Stimulated activated naive CD4-positive, alpha-beta T cell (primary cell): Measurements from ENCODE around the gene NSUN5.
"Not testable (repeated sequence)": the region's sequence is repeated elsewhere in the genome, so short reads cannot be mapped to it uniquely, and the experiment has no call there.

ENCODE experiments used
- DNase-seq, 6 experiments: peaks; one replicate each; lab custom pipeline; 2025; lab: John Stamatoyannopoulos, UW

The NSUN5 gene

DNA sequence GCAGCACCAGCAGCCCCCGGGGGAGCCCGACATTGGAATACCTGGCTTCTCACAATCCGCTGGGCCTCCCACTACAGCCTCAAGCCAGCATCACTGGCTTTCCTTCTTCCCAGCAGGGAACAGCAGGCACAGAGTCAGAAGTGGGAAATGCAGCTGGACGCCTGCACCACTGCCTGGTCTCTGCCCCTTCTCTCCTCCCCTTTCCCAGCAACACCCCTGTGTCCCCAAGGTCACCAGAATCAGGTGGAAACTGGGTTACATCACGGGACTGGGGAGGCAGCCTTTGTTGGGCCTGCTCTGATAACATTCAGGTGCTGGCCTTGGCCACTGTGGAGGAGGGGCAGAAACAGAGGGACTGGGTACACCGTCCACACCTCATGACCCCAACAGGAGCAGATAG lies 16.8 kb upstream of the NSUN5 start:
- DNase-seq = not testable (repeated sequence)

DNA sequence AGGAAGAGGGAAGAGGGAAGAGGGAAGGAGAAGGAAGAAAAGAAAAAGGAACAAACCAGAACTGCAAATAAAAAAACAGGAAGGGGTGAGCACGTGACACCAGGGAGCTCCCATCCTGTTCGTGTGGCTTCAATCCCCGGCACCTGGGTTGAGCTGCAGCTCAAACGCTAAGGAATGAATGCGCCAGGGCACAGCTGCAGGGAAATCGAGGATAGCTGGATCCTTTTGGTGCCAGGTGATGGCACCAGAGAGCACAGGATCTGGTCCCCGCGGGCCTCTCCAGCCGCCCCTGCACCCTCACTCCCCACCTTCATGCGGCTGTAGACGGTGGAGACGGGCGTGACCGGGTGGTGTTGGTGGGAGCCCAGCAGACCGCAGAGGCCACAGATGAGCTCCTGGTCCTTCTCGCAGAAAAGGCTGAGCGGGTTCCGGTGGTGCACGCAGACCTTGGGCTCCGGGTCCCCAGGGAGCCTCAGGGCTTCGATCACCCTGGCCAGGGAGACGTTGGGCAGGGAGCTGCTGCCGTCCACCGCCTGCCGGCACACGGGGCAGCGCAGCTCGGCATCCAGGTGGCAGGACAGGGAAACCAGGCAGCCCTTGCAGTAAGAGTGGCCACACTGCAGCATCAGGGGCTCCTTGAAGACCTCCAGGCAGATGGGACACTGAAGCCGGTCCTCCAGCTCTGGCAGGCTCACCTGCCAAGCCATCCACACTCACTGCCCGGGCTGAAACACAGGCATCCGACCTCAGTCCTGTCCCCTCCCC lies 15.6 kb upstream of the NSUN5 start:
- DNase-seq = peak; percentile 3 to 55 (median 23)

DNA sequence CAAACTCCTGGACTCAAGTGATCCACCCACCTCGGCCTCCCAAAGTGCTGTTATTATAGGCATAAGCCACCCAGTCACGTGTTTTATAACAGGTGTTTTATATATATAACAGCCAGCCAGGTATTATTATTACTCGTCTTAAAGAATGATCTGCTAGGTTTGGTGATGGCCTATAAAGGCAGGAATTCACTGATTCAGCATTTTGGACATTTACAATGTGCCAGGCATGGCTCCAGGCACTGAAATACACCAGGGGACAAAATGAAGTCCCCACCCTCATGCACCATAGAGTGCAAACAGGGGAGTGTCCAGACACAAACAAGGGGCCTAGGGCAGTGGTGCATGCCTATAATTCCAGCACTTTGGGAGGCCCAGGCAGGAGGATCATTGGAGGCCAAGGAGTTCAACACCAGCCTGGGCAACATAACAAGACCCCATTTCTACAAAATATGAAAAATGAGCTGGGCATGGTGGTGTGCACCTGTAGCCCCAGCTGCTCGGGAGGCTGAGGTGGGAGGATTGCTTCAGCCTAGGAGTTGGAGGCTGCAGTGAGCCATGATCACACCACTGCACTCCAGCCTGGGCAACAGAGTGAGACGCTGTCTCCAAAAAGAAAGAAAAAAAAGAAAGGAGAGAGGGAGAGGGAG lies 14.9 kb upstream of the NSUN5 start:
- DNase-seq = not testable (repeated sequence)

DNA sequence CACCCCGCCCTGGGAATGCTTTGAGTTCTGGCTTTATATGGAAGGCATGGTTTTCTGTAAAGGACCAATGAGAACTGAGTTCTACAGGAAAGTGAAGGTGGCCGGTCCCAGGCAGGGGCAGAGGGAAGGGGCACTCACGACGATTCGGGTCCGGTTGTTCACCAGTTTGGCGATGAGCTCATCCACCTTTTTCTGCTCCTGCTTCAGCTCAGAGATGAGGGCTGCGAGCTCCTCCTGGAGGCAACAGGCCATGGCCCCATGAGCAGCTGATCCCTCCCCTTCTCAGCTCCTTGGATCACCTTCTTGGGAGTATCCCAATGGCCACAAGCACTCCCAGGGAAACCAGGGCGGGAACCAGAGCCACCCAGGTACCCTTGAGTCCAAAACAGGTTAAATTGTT lies 11.4 kb upstream of the NSUN5 start:
- not testable (repeated sequence) for DNase-seq

DNA sequence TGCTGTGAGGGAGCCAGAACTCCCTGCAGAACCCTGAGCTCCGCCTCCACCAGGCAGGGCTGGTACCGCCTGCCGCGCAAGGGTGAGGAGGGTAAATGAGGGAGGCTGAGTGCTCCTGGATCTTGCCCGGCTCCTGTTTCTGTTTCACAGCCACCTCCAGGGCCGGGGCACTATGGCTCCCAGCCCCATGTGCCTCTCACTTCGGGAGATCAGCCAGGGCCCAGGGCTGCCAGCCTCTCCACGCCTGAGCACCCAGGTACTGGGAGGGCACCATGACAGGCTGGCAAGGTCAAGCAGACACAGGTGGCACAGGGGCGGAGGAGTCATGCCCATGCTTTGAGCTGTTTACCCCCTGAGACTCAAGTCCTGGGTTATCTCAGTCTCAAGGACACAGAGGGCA lies 10.9 kb upstream of the NSUN5 start:
- DNase-seq = not testable (repeated sequence)

DNA sequence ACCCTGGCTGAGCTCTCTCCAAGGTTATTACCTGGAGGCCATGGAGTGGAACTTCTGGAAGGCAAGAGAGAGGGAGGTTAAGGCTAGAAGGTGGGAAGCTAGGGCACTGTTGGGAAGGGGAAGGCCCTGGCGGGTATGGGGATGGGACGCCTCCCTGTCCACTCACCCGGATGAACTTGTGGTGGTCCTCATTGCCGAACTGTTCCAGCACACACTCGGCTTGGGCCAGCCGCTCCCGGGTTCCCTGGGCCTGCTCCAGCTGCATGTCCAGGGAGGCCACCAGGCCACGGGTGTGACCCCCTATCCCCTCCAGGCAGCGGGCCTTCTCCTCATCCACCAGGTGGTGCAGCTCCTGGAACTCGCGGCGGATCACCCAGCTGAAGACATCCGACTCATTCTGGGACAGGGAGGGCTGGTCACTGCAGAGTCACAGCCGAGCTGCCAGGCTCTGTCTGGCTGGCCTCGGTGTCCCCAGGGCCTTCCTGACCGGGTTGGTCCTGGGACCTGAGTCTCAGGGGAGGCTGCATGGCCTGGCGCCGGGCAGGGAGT lies 10.1 kb upstream of the NSUN5 start:
- DNase-seq = not testable (repeated sequence)

DNA sequence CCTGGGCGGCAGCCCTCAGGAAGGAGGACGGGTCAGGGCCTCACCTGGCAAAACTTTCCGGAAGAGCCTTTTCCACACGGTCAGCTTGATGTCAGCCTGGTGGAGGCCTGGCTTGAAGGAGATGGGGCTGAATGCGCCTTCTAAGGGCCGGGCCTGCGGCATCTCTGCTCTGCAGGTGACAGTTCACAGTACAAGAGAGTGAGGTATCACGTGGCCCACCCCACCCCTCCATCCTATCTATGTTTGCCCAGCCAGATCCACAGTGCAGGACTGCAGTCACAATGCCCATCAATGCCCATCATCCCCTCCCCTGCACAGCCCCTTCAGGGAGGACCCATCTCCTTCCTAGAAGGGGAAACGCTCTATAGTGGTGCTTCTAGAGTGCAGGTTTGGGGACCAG lies 7.9 kb upstream of the NSUN5 start:
- no peak for DNase-seq

DNA sequence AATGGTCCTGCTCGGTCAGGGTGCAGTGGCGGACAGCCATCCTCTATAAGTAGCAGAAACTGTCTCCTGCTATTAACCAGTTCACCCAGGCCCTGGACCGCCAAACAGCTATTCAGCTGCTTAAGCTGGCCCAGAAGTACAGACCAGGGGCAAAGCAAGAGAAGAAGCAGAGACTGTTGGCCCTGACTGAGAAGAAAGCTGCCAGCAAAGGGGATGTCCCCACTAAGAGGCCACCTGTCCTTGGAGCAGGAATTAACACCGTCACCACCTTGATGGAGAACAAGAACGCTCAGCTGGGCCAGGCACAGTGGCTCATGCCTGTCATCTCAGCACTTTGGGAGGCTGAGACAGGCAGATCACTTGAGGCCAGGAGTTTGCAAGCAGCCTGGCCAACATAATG lies 5.6 kb upstream of the NSUN5 start:
- DNase-seq = no peak

DNA sequence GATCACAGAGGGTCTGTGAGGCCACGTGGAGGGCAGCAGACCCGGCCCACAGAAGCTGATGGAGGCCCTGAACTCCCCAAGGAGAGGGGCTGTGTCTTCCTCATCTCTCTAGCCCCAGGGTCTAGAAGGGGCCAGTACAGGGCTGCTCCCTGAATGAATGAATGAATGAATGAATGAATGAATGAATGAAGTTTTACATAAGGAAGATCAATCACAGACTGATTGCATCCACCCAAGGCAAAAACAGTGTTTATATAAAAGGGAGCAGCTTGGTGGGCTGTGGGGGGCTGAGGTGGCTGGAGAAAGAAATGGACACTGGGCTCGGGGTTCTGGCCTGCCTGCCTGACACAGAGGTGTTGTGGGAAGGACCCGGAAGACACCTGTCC lies 4.9 kb upstream of the NSUN5 start:
- DNase-seq = no peak

DNA sequence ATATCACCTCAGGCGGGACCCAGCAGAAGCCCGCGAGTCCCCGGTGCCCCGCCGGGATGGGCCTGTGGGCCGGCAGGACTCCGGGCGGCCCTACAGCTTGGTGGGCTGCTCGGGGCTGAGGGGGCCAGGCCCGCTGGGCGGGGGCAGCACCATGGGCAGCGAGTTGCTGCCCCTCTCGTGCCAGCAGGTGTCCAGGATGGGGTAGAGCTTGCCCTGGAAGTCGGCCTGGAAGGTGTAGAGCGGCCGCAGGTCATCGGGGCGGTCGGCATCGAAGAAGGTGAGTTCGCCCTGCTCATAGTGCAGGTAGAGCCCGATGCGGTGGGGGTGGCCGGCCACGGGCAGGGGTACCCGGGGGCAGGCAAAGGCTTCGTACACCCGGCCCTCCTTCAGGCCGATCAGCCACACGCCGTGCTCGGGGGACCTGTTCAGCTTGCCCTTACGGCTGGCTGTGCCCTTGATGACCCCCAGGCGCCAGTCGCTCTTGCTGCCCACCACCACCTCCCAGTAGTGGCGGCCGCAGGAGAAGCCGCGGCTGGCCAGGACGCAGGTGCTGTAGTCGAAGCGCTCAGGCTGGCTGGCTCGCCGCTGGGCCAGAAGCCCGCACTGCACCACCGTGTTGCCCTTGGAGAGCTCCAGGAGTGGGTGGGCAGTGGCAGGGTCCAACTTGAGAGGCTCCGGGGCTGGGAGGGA lies 4.3 kb upstream of the NSUN5 start:
- no peak for DNase-seq

DNA sequence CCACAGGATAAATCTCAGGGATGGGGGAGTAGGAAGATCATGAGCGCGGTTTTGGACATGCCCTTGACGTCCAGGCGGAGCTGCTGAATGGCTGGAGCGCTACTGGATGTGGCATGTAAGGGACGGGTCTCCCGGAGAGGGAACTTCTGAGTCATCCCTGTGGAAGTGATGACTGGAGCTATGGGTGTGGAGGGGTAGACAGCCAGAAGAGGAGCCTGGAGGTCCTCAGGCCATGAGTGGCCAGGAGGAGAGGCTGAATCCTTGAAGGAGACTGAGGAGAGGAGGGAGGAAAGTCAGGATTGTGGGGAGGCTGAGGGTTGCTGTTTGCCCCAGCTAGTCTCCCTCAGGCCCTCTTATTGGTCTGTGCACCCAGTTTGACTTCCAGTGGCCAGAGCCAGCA lies 2.8 kb upstream of the NSUN5 start:
- not testable (repeated sequence) for DNase-seq

DNA sequence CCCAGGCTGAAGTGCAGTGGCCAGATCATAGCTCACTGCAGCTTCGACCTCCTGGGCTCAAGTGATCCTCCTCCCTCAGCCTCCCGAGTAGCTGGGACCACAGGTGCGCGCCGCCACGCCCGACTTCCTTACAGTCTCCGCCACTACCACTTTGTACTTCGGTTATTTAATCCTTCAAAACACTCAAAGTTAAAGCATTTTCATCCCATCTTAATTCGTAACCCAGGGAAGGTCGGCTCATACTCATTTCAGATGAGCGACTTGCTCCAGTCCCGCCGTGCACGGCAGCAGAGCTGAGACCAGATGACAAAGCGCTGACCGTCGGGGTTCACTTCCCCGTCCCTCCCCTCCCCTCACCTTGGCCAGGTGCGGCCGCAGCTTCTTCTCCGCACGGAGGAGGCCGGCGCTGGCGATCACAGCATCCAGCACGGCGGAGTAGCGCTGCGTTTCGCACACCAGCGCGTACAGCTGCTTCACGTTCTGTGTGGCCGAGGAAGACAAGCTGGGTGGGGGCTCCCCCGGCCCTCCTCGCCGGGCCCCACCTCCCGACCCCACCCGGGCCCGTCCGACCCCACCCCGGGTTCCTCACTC lies 457 bp downstream of the NSUN5 start:
- DNase-seq = no peak

DNA sequence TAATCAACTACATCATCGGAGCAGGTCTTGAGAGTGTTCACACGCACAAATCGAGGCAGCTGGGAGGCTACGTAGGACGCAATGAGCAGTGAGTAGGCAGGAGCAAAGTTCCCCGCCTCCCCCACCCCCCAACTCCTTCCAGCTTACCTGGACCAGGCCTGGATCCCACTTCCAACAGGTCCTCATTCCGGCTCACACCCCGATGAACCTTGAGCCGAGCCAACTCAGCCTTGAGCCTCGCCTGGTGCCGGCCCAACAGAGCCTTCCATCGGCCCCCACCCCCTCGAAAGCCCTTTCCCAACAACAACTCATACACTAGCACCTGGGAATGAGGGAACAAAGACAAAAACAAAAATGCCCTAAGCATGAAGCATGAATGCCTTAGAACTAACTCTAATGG lies 1.2 kb downstream of the NSUN5 start:
- no peak for DNase-seq

DNA sequence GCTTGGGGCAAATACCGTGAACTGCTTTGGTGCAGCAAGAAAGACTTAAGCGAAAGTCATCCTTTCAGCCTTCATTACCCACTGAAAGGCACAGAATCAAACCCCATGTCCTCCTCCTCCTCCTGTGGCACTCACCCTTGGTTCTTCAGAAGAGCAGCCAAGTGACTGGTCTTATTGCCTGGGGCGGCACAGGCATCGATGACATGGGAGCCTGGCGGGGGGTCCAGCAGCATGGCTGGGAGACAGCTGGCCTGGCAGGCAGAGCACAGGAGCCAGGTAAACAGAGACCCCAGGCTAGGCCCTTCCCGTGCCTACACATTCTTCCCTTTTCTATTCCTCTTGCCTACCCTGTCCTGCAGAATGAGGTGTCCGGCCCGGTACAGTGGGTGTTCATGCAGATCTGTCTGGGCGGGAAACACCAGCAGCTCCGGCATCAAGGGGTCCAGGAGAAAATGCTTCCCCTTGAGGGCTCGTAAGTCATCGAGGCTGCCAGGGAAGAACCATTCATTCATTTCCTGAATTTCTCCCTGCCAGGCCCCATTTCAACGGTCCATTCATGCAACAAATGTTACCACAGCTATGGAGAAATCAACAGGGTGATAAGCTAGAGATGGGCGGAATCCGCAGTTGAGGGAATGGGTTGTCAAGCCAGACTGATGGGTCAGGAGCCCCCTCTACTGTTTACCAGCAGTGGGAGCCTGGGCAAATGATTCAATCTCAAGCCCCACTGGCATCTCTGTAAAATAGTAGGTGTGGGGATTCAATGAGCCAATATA lies 3.8 kb downstream of the NSUN5 start:
- not testable (repeated sequence) for DNase-seq

DNA sequence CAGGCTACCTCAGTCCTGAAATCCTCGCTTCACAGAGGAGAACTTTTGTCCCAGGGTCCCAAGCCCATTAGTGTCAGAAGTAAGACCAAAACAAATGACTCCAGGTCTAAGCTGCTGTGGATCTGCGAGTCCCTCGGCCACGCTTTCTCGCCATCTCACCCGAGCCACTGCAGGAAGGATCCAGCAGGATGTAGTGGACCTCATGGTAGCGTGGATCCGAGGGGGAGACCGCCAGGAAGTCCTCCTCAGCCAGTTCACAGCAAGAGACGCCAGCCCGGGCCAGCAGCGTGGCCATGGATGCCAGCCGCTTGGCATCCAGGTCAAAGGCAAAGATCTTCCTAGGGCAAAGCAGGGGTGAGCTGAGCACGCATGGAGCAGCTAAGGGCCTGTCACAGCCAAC lies 4.6 kb downstream of the NSUN5 start:
- DNase-seq = no peak

DNA sequence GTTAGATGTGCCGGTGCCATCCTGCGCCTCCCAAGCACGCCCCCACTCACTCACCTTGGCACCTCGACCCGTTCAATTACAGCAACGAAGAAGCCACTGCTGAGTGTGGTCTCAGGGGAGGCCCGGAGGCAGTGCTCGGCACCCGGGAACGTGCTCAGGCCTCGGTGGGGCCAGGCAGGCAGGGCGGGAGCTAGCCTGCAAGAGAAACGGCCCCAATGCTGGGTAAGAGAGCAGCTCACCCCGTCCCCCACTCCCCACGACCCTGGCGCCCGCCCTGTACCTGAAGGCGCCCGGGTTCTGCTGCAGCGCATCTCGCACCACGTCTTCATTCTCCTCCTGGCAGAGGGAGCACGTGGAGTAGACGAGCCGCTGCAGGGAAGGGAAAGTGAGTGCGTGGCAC lies 5.1 kb downstream of the NSUN5 start:
- DNase-seq = no peak

DNA sequence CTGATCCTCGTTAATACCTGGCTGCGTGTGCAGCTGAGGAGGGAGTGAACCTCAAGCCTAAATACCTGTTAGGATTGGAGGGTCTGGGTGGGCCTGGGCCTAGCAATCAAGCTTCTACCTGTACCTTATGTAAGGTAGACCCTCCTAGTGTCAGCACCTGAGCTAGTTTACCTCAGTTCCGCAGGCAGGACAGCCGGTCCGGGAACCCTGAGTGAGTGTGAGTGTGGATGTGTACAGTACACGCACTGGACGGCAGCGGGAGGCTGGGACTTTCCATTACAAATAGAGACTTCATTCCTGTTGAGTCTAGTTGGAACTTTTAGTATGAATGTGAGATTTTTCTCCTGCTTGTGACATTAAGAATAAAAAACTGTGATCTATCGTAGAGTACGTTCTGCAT lies 5.8 kb downstream of the NSUN5 start:
- DNase-seq = not testable (repeated sequence)

DNA sequence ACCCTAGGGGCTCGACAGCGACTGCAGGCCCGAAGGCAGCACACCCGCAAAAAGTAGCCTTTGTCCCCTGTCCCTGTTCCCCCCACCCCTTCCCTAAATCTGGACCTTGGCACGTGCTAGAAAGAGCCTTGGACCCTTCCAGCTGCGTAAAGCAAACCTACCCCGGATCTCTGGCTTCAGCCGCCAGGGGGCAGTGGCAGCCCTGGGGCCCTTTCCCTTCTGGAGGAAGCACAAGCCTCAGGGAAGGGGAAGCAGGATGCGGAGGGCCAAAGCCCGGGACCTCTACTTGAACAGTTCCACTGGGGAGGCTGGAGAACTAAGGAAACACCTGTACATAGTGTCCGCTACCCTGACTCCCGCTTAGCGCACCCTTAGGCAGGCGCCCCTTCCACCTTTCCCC lies 7.5 kb downstream of the NSUN5 start:
- not testable (repeated sequence) for DNase-seq

DNA sequence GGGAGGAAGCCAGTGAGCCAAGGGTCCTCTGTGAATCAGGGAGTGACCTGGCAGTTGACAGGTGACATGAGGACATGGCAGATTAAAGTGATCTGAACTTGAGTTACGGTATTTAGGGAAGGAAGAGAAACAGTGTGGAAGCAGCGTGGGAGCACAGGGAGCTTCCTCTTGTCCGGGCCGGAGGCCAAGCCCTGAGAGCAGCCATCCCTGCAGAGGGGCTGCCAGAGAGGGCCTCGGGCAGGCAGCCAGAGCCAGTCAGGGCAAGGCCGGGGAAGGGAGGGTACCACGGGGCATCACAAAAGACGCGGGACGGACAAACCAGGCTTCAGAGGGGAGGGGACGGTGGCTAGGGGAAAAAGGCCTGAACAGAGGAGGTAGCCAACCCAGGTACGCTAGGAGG lies 8.8 kb downstream of the NSUN5 start:
- DNase-seq = not testable (repeated sequence)

DNA sequence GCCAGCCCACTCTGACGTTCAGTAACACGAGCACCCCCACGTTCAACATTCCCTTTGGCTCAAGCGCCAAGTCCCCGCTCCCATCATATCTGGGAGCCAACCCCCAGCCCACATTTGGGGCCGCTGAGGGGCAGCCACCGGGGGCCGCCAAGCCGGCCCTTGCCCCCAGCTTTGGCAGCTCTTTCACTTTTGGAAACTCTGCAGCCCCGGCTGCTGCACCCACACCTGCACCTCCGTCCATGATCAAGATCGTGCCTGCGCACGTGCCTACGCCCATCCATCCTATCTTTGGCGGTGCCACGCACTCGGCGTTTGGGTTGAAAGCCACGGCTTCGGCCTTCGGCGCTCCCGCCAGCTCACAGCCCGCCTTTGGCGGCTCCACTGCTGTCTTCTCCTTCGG lies 10.9 kb downstream of the NSUN5 start:
- DNase-seq = not testable (repeated sequence)

DNA sequence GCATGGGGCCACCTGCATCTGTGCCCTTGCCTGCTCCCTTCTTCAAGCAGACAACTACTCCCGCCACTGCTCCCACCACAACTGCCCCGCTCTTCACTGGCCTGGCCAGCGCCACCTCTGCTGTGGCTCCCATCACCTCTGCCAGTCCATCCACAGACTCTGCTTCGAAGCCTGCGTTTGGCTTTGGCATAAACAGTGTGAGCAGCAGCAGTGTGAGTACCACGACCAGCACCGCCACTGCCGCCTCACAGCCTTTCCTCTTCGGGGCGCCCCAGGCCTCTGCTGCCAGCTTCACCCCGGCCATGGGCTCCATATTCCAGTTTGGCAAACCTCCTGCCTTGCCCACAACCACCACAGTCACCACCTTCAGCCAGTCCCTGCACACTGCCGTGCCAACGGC lies 11.4 kb downstream of the NSUN5 start:
- DNase-seq = not testable (repeated sequence)

DNA sequence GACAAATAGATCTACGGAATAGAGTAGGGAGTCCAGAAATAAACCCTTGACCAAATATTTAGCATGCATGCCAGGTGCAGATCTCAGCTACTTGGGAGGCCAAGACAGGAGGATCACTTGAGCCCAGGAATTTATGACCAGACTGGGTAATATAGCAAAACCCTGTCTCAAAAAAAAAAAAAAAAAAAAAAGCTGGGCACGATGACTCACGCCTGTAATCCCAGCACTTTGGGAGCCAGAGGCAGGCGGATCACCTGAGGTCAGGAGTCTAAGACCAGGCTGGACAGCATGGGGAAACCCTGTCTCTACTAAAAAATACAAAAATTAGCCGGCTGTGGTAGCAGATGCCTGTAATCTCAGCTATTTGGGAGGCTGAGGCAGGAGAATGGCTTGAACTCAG lies 31.4 kb downstream of the NSUN5 start:
- not testable (repeated sequence) for DNase-seq
